HG03095 (cell line): Measurements from ENCODE around the gene KAZN.

Experiments used
- ATAC-seq: cut with Tn5 transposase; IDR thresholded peaks from one replicate; pipeline ENCODE4 v1.9.1; 2021; ENCODE audit warnings: moderate library complexity; ENCODE audit not compliant: unreplicated experiment

Gene KAZN

GRCh38 chr1:14738647-14739046 lies 140.2 kb downstream of the KAZN start:
- no peak for ATAC-seq

DNA sequence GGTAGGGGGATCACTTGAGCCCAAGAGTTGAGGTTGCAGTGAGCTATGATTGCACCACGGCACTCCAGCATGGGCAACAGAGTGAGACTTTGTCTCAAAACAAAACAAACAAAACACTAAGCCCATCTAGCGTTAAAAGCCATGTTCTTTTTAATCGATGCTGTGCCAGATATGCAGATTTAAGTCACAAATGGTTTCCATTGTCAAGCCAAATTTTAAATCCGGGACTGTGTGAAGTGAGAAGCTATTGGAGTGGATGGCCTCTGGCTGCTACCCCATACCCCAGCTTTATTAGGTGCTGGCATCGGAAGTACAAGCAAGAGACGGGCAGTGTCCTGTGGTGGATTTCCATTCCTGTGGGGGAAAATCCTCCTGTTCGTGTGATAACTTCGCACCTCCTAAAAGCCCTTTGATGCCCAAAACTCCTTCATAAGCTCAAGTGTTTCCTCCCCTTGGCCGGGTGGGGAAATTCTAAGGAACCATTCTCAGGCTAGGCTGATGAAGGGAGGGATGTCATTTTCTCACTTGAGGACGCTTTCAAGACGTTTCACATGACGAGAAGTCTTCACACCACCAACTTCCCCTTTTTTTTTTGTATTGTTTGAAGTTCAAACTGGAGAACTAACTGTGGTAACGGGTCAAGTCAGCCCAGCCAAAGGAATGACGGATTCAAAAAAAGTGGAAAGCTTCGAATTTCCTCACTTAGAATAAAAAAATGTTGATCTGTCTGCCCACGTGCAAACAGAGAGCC lies 140.8 kb downstream of the KAZN start:
- no peak for ATAC-seq

- ATAC-seq, result no peak
Measured at GRCh38 chr1:14740016-14740415, 141.5 kb downstream of the KAZN start.

DNA sequence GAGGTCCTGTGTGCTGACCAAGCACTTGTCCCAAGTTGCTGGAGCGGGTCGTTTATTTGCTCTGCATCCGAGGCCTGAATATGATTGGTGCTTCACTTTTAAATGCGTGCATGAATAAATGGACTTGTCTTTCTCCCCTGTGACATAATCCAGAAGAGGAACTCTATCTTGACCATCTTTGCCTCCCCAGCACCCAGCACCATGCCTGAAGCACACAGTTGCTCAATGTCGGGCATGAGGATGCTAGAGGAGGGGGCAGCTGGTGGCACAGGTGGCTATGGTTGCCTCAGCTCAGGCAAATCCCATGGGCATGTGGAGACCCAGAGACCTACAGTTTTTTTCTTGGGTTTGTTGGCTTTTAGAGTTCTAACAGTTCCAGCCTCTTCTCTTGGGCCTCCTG lies 142.6 kb downstream of the KAZN start:
- ATAC-seq, result no peak

GRCh38 chr1:14741532-14741931 lies 143.0 kb downstream of the KAZN start:
- ATAC-seq, result no peak

- ATAC-seq, result no peak
Measured at GRCh38 chr1:14742181-14742980, 143.9 kb downstream of the KAZN start.

DNA sequence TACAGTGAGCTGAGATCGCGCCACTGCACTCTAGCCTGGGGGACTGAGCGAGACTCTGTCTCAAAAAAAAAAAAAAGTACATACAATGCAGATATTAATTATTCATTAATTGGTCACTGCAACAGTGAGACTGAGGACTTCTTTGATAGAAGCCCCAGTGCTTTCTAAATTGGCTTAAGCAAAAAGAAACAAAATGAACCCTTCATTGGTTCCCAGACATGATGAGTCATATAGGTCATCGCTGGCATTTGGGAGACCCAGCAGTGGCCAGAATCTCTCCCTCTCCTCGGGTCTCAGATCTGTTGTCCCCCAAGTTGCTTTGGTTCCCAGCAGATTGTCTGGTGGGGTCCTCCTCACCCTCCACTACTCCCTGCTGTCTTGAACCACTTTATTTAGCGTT lies 144.9 kb downstream of the KAZN start:
- no peak for ATAC-seq

DNA sequence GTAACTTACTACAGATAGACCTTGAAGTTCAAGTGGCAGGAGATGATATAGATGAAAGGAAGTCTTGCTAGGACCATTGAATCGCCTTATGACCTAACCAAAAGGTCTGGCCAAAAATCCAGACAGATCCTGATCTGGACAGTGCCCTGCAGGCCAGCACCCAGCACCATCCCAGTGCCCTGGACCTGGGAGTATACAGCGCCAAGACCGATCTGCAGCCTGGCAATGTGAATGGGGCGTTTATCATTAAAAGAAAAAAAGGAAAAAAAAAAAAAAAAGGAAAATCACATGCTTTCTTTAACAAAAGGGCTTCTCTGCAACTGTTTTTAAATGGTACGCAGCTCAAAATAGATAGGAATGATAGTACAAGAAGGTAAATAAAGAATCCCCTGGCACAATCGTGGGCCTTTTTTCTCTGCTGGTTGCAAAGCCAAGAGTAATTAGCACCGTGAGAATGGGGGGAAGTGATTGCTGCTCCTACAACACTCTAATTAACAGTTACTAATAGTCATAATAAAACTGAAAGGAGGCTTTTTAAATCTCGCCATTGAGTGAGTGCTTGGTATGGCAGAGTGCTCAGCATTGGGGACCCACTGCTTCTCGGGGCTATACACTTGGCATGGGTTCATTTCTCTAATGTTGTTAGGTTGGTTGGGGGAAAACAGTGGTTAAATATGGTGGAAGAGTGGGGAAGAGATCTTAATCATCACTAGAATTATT lies 146.7 kb downstream of the KAZN start:
- ATAC-seq, result no peak

GRCh38 chr1:14745789-14746188 lies 147.3 kb downstream of the KAZN start:
- ATAC-seq, result no peak

GRCh38 chr1:14746393-14746792 lies 147.9 kb downstream of the KAZN start:
- no peak for ATAC-seq

DNA sequence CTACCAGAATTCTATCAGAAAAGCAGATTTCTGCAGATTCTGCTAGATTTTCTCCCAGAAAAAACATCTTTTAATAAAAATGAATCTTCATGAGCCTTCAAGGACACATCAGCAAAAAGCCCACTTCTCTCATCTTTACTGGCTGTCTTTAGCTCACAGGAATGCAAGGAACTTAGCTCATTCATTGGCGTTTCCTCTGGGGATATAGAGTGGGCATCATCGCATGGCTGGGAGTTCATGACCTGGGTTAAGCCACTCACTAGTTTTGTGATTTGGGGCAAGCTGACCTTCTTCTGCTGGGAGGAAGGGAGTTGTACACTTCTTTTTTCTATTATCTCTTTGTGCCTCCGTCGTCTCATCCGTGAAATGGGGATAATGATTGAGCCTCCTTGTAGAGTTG lies 149.7 kb downstream of the KAZN start:
- no peak for ATAC-seq

GRCh38 chr1:14748977-14749376 lies 150.5 kb downstream of the KAZN start:
- no peak for ATAC-seq

DNA sequence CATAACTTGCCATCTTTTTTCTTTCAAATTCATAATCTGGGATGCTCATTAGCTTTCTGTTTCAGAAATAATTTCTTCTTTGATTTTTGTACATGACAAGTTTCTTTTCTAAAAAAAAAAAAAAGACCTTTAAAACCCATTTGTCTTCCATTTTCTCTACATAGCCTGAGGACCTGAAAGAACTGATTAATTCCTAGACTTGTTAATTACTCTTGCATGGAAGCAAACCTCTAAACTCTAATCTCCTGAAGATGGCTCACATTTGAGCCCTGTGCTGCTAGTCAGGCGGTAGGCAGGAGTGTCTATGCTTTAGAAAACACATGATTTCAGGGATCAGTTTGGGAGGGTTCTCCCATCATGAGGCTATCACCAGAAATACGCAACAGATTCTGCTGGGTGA lies 152.0 kb downstream of the KAZN start:
- no peak for ATAC-seq

DNA sequence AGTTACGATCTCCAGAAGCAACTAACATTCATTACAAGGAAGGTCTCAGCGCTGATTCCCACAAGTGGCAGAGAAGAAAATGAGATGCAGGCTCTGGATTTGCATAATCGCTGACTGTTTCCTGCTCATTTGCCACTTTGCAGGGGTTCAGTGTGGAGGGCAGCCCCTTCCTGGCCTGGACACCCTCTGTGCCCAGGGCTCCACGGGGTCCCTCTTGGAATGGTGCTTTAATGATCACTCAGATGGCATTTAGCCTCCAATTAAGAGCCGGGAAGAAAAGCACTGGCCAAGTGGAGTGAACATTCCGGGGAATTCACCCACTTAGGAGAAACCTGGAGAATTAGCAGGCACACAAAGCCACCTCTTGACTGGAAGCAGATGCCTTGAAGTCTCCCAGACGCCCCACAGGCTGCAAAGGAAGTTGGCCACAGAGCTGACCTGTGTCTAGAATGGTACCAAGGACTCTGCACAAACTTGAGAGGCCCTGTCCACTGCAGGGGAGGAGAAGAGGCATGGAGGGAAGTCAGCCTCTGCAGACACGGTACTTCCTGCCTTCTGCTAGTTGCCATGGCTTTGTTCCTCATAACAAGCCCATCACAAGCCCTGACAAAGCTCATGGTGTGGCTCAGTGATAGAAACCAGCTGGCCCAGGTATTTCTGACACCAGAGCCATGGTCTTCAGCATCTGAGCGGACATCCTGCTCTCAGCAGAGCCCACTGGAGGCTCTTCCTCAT lies 157.2 kb downstream of the KAZN start:
- ATAC-seq, result no peak

- ATAC-seq, result no peak
Measured at GRCh38 chr1:14756589-14757285, 158.3 kb downstream of the KAZN start.

- ATAC-seq, result no peak
Measured at GRCh38 chr1:14757286-14757625, 158.8 kb downstream of the KAZN start.

- ATAC-seq, result no peak
Measured at GRCh38 chr1:14759042-14759818, 160.7 kb downstream of the KAZN start.

- ATAC-seq, result no peak
Measured at GRCh38 chr1:14759843-14760242, 161.4 kb downstream of the KAZN start.

GRCh38 chr1:14760780-14761179 lies 162.3 kb downstream of the KAZN start:
- no peak for ATAC-seq
